K562 (cell line): ENCODE data around the gene PTTG1IP. TPM values are rescaled to one million over a fixed set of nuclear protein-coding genes. Genes with fewer than 3 reads are reported as not detected.

Source experiments
- ATAC-seq: fragments of 200-7000 bp; cut with Tn5 transposase; 3 replicates; pipeline ENCODE4 v1.9.1; 2020; ENCODE audit warnings: moderate library complexity
- BruUV-seq: library from RNA; stranded (reverse); fragments of 400-500 nt; replicated peaks from 2 replicates; lab custom pipeline; 2021; lab: Mats Ljungman, UMichigan
- CTCF ChIA-PET: fragments of 300-600 bp; formaldehyde crosslinking; extraction: SDS; loops from one replicate; lab custom pipeline; 2021; ENCODE audit warnings: low intra/inter-chr PET ratio; lab: Yijun Ruan, JAX
- POLR2A ChIA-PET: fragments of 300-600, 350-650 bp; sonication (Branson Sonifier 250); formaldehyde crosslinking; extraction: SDS; loops from one replicate; lab custom pipeline; 2021; ENCODE audit warnings: antibody characterized with exemption, inconsistent platforms; lab: Yijun Ruan, JAX
- DNase-seq, 4 experiments: peaks; one replicate each; pipeline versions ENCODE4 v3.0.0 to v3.0.0-alpha.2; 2011 to 2018; ENCODE audit warnings: low spot score in 3 of 4, mixed read lengths in 3 of 4; ENCODE audit errors: extremely low read depth in 1 of 4
- FAIRE-seq: peaks from 2 replicates; lab custom pipeline; 2011; peaks lifted over from hg19 to GRCh38; lab: Jason Lieb, UNC
- H2AFZ ChIP-seq: 2 replicates; pipeline ENCODE4 v1.6.0; 2011; ENCODE audit warnings: low read depth, low read length, control low read depth, inconsistent platforms
- H3K27ac ChIP-seq: fragments of 200-600 bp; 3 replicates; pipeline ENCODE4 v1.8.0; 2011; ENCODE audit warnings: low read depth, mild to moderate bottlenecking, control low read depth, inconsistent platforms, low read length, moderate library complexity, mixed read lengths; ENCODE audit errors: extremely low read depth
- H3K27me3 ChIP-seq, 2 experiments: fragments of 300-600 bp in 1 of 2; 2 replicates in 1 of 2; 3 replicates in 1 of 2; pipeline versions ENCODE4 v1.6.0 to v1.8.0; 2011; ENCODE audit warnings: inconsistent platforms in 2 of 2, low read length in 2 of 2, mild to moderate bottlenecking in 1 of 2, mixed read lengths in 1 of 2, moderate library complexity in 1 of 2; ENCODE audit not compliant: control insufficient read depth in 2 of 2, insufficient read depth in 2 of 2
- H3K36me3 ChIP-seq: fragments of 300-600 bp; 3 replicates; pipeline ENCODE4 v1.8.0; 2011; ENCODE audit warnings: mild to moderate bottlenecking, low read length, inconsistent platforms; ENCODE audit not compliant: control insufficient read depth, insufficient read depth
- H3K4me1 ChIP-seq, 2 experiments: fragments of 200-600 bp in 1 of 2; replicated peaks in 1 of 2; 2 replicates in 1 of 2; 3 replicates in 1 of 2; pipeline versions ENCODE4 v1.5.1 to v1.8.0; 2011; ENCODE audit warnings: inconsistent platforms in 2 of 2, low read length in 2 of 2, mild to moderate bottlenecking in 1 of 2, mixed read lengths in 1 of 2, moderate library complexity in 1 of 2; ENCODE audit not compliant: control insufficient read depth in 2 of 2, insufficient read depth in 2 of 2
- H3K4me2 ChIP-seq: 2 replicates; pipeline ENCODE4 v1.6.1; 2011; ENCODE audit warnings: low read length, control low read depth, inconsistent platforms, mixed read lengths; ENCODE audit not compliant: insufficient read depth
- H3K4me3 ChIP-seq: fragments of 200-600 bp; sonication (generic), shearing (Covaris generic); 2 replicates; pipeline ENCODE4 v1.5.1; 2016; ENCODE audit warnings: control low read depth, inconsistent platforms
- H3K79me2 ChIP-seq: fragments of 200-600 bp; 3 replicates; pipeline ENCODE4 v1.8.0; 2011; ENCODE audit warnings: low read length, inconsistent platforms; ENCODE audit not compliant: control insufficient read depth, insufficient read depth
- H3K9ac ChIP-seq, 2 experiments: 2 replicates each; pipeline versions ENCODE4 v1.6.0 to v1.6.1; 2011; ENCODE audit warnings: low read depth in 2 of 2, low read length in 2 of 2, control low read depth in 1 of 2, inconsistent platforms in 1 of 2, mild to moderate bottlenecking in 1 of 2, mixed read lengths in 1 of 2; ENCODE audit not compliant: insufficient read depth in 1 of 2
- H3K9me1 ChIP-seq: one replicate; pipeline ENCODE4 v1.6.0; 2011; ENCODE audit warnings: inconsistent platforms, mild to moderate bottlenecking, low read length, moderate library complexity; ENCODE audit not compliant: control insufficient read depth, insufficient read depth
- H3K9me3 ChIP-seq: replicated peaks from 2 replicates; pipeline ENCODE4 v1.5.1; 2011; ENCODE audit warnings: low read depth, low read length, inconsistent platforms; ENCODE audit not compliant: control insufficient read depth, insufficient read depth
- H4K20me1 ChIP-seq: replicated peaks from 2 replicates; pipeline ENCODE4 v1.6.1; 2011; ENCODE audit warnings: low read length, inconsistent platforms, mixed read lengths; ENCODE audit not compliant: control insufficient read depth, insufficient read depth
- ARID2 ChIP-seq: fragments of 450-650 bp; IDR thresholded peaks from 2 replicates; pipeline ENCODE4 v1.6.1; 2017; ENCODE audit warnings: antibody characterized with exemption, mild to moderate bottlenecking
- BMI1 ChIP-seq: fragments of 150-350 bp; IDR thresholded peaks from 2 replicates; pipeline ENCODE4 v1.6.1; 2014; ENCODE audit warnings: low read length
- KDM5B ChIP-seq: fragments of 200-600 bp; sonication (generic); IDR thresholded peaks from 2 replicates; pipeline ENCODE4 v1.6.1; 2012; ENCODE audit warnings: low read depth, mild to moderate bottlenecking, moderate library complexity, low read length, control low read depth, inconsistent platforms; ENCODE audit not compliant: insufficient replicate concordance
- NR2C2 ChIP-seq, 2 experiments: fragments of 200-800 bp in 1 of 2; sonication (Bioruptor generic) in 1 of 2; sonication (generic) in 1 of 2; formaldehyde crosslinking in 1 of 2; IDR thresholded peaks; 2 replicates each; pipeline versions ENCODE4 v1.6.1 to v1.8.0; 2016 to 2022; ENCODE audit warnings: mild to moderate bottlenecking in 1 of 2, missing compliant biosample characterization in 1 of 2, missing genetic modification characterization in 1 of 2, missing genetic modification reagents in 1 of 2
- PATZ1 ChIP-seq: fragments of 250-450 bp; sonication (Bioruptor Pico); IDR thresholded peaks from 2 replicates; pipeline ENCODE4 v1.5.0; 2020; ENCODE audit warnings: mild to moderate bottlenecking, borderline replicate concordance
- TRIM24 ChIP-seq, 2 experiments: fragments of 450-650 bp; IDR thresholded peaks; 2 replicates each; pipeline ENCODE4 v1.6.1; 2016
- ZHX1 ChIP-seq: fragments of 150-350 bp; conservative IDR thresholded peaks from 2 replicates; pipeline ENCODE4 v1.6.1; 2014; ENCODE audit warnings: low read length
- ZNF239 ChIP-seq: fragments of 250-450 bp; sonication (Bioruptor Pico); IDR thresholded peaks from 2 replicates; pipeline ENCODE4 v1.4.0; 2020; ENCODE audit warnings: mild to moderate bottlenecking
- WGBS: fragments of 100-300 bp; shearing (Covaris generic); methylation state at CpG from one replicate; pipeline ENCODE4 v1.1.6; 2016; ENCODE audit warnings: low coverage, mixed read lengths; ENCODE audit not compliant: insufficient coverage; ENCODE audit errors: missing lambda C conversion rate; 5-methylcytosine and 5-hydroxymethylcytosine counted together
- in situ Hi-C: fragments of 300-500 bp; cut with MboI; formaldehyde crosslinking; loops from 4 replicates; pipeline ENCODE4 v1.15.0; 2018; ENCODE audit warnings: inconsistent platforms, mixed read lengths
- intact Hi-C: fragments of 100-400 bp; cut with micrococcal nuclease; formaldehyde crosslinking; loops from 2 replicates; pipeline ENCODE4 v1.14.2; 2022
- polyA plus RNA-seq, 8 experiments: library from polyadenylated mRNA; depleted of rRNA in 4 of 8; stranded (reverse) in 5 of 8; unstranded in 3 of 8; fragments of >200 nt; fragmentation: Nextera tagmentation in 2 of 8; fragmentation: Illumina TruSeq in 1 of 8; extraction: Ambion mirVana in 2 of 8; extraction: Trizol in 1 of 8; gene quantifications; 2 replicates each; pipeline versions ENCODE4 v1.2.1 to v1.2.3, GENCODE V29; 2011 to 2014; ENCODE audit warnings: inconsistent platforms in 1 of 8, missing spikeins in 1 of 8
- total RNA-seq, 7 experiments: library from RNA; depleted of rRNA in 6 of 7; stranded (reverse); fragments of >200 nt in 6 of 7; fragmentation: Illumina TruSeq in 2 of 7; extraction: Trizol in 2 of 7; gene quantifications; 2 replicates each; pipeline versions ENCODE4 v1.2.1 to v1.2.3, GENCODE V29; 2011 to 2021; ENCODE audit warnings: low replicate concordance in 1 of 7
- TF ChIP-seq, protein P1 (sequence below), 2 experiments: fragments of 250-450 bp in 1 of 2; fragments of 450-650 bp in 1 of 2; sonication (Bioruptor Pico) in 1 of 2; IDR thresholded peaks; 2 replicates each; pipeline versions ENCODE4 v1.6.1 to v1.8.0; 2016 to 2021; ENCODE audit warnings: mild to moderate bottlenecking in 2 of 2, moderate library complexity in 2 of 2, missing compliant biosample characterization in 1 of 2, missing genetic modification characterization in 1 of 2
- TF ChIP-seq, protein P2 (sequence below): conservative IDR thresholded peaks from 2 replicates; pipeline ENCODE4 v1.6.1; 2011; ENCODE audit warnings: low read depth, mild to moderate bottlenecking, low read length; ENCODE audit not compliant: control insufficient read depth

PTTG1IP gene
- total and polyA plus RNA-seq, 9 of the 15 experiments (the other 6 are each of a cell fraction or from before 2014, with no cell fraction given), result 5.0 to 99.3 (median 82.4) TPM

- no peak for DNase-seq
- peaks cover 29 to 44% of the 10 kb centered on the region in 2 experiments for H3K4me1 ChIP-seq
Observed at GRCh38 chr21:44834231-44834950, 39.1 kb downstream of the PTTG1IP start.

More at GRCh38 chr21:44834231-44834950, 39.1 kb downstream of the PTTG1IP start:
- ATAC-seq (no peak), FAIRE-seq (no peak)
- H3K9me1 ChIP-seq, result no peaks in the 10 kb centered on the region
- no peak overlapping the region for H3K4me3 ChIP-seq
- 43% methylated on average over 25 of the region's 26 CpGs for WGBS
- peaks cover under 1 to 5% of the 10 kb centered on the region in 2 experiments; a peak in 1 of 5 replicates for H3K27me3 ChIP-seq
- intact Hi-C loops (loop anchor here (10.0 kb wide), 1 partner anchor 790 kb away; no protein-coding TSS in a partner anchor), in situ Hi-C loops (no loop called here)
- no peaks in the 10 kb centered on the region for H3K9me3 ChIP-seq
- CTCF ChIA-PET, result interaction anchor here (1.0 kb wide), 1 partner anchor 34 kb away, joined by 3 read pairs; no protein-coding TSS in a partner anchor
- POLR2A ChIA-PET, result interaction anchor here (1.1 kb wide), 1 partner anchor 14 kb away, joined by 5 read pairs; no protein-coding TSS in a partner anchor
- H4K20me1 ChIP-seq, result peaks cover 5% of the 10 kb centered on the region; the same call in 1 of the 2 replicates
- H3K4me2 ChIP-seq, result no peak overlapping the region; the same call in 1 of the 2 replicates
- peak overlapping the region in 1 of 2 experiments; percentile 72; a peak in 2 of 4 replicates for H3K9ac ChIP-seq
- H3K27ac ChIP-seq, result no peak overlapping the region
- no peaks in the 10 kb centered on the region for H3K36me3 ChIP-seq
- H2AFZ ChIP-seq, result no peak overlapping the region
- H3K79me2 ChIP-seq, result no peaks in the 10 kb centered on the region
- TF ChIP-seq KDM5B, result peak; percentile 29
- TF ChIP-seq, protein P1, sequence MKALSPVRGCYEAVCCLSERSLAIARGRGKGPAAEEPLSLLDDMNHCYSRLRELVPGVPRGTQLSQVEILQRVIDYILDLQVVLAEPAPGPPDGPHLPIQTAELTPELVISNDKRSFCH (CRISPR knock-in tag; IDR thresholded peaks at IDR 0.05), result no peak
- TF ChIP-seq, protein P1 (tag; IDR thresholded peaks at IDR 0.05), result no peak
- TF ChIP-seq, protein P2, sequence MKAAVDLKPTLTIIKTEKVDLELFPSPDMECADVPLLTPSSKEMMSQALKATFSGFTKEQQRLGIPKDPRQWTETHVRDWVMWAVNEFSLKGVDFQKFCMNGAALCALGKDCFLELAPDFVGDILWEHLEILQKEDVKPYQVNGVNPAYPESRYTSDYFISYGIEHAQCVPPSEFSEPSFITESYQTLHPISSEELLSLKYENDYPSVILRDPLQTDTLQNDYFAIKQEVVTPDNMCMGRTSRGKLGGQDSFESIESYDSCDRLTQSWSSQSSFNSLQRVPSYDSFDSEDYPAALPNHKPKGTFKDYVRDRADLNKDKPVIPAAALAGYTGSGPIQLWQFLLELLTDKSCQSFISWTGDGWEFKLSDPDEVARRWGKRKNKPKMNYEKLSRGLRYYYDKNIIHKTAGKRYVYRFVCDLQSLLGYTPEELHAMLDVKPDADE, result no peak
- TF ChIP-seq PATZ1 (CRISPR knock-in tag), result no peak
- TF ChIP-seq NR2C2 (CRISPR knock-in tag; IDR thresholded peaks at IDR 0.05), result no peak
- TF ChIP-seq NR2C2 (tag; IDR thresholded peaks at IDR 0.05), result 0 out of 2 replicates have a peak, but pooled peaks have one; percentile 6
- TF ChIP-seq ZNF239 (CRISPR knock-in tag), result no peak
- no peak for TF ChIP-seq ZHX1
- TF ChIP-seq TRIM24 (IDR thresholded peaks at IDR 0.05), result no peak
- TF ChIP-seq BMI1, result no peak
- no peak for TF ChIP-seq ARID2
- no TSS peak for BruUV-seq
